ENCODE data around the gene GOLGA7B.

- no peak for TF ChIP-seq EZH2phosphoT487 (IDR thresholded peaks at IDR 0.05; ENCODE audit: low read depth)
- no peak for TF ChIP-seq CTCF (IDR thresholded peaks at IDR 0.05; ENCODE audit: low read depth, low read length)
Observed at GRCh38 chr10:97843281-97843671, 6.4 kb upstream of the GOLGA7B start.
